Measurements from ENCODE around the gene JMJD4. TPM values are rescaled to one million over a fixed set of nuclear protein-coding genes. Genes with fewer than 3 reads are reported as not detected.
"Not testable (repeated sequence)": the region's sequence is repeated elsewhere in the genome, so short reads cannot be mapped to it uniquely, and the experiment has no call there.

The JMJD4 gene
- polyA plus RNA-seq, 1 donor (not counting 4 experiments of a cell fraction or from before 2014, with no cell fraction given): 19.5 TPM

DNA sequence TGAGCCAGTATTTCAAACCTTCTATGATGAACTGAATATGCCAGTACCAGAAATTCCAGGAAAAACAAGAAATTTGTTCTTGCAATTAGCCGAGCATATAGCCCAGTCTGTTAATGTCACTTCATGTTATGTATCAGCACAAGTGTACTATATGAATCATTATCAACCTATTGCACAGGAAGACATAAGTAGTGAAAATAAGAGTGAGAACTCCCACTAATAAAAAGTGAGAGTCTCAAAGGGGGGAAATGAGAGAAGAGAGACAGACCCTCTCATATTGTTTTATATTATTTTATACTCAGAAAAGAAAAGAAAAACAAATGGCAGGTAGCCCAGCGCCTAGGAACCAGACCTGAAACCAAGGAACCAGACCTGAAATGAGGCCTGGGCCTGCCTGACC lies 16.2 kb downstream of the JMJD4 start:
- FAIRE-seq (no peak), DNase-seq (ENCODE audit: low read depth, low spot score) (no peak)
- no peak overlapping the region for H3K4me2 ChIP-seq (ENCODE audit: control insufficient read depth, extremely low read depth, insufficient read depth, low read depth, low read length)
- peaks cover 7% of the 10 kb centered on the region for H3K9me3 ChIP-seq (ENCODE audit: control insufficient read depth, low read depth, low read length)
- H3K36me3 ChIP-seq (ENCODE audit: control insufficient read depth in 2 of 2, extremely low read depth in 1 of 2, insufficient read depth in 2 of 2, low read length in 2 of 2): no peaks in the 10 kb centered on the region
- TF ChIP-seq EZH2 (IDR thresholded peaks at IDR 0.05; ENCODE audit: low read length): no peak
- TF ChIP-seq, protein P1, sequence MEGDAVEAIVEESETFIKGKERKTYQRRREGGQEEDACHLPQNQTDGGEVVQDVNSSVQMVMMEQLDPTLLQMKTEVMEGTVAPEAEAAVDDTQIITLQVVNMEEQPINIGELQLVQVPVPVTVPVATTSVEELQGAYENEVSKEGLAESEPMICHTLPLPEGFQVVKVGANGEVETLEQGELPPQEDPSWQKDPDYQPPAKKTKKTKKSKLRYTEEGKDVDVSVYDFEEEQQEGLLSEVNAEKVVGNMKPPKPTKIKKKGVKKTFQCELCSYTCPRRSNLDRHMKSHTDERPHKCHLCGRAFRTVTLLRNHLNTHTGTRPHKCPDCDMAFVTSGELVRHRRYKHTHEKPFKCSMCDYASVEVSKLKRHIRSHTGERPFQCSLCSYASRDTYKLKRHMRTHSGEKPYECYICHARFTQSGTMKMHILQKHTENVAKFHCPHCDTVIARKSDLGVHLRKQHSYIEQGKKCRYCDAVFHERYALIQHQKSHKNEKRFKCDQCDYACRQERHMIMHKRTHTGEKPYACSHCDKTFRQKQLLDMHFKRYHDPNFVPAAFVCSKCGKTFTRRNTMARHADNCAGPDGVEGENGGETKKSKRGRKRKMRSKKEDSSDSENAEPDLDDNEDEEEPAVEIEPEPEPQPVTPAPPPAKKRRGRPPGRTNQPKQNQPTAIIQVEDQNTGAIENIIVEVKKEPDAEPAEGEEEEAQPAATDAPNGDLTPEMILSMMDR (optimal IDR thresholded peaks at IDR 0.05 in 1 of 3, IDR thresholded peaks at IDR 0.05 in 1 of 3, conservative IDR thresholded peaks at IDR 0.05 in 1 of 3; ENCODE audit: extremely low read depth in 1 of 3, insufficient read depth in 2 of 3, low read length in 3 of 3): no peak
- no peak overlapping the region for H3K4me3 ChIP-seq (ENCODE audit: control insufficient read depth in 2 of 3, extremely low read depth in 1 of 3, insufficient read depth in 2 of 3, low read depth in 1 of 3, low read length in 3 of 3)
- dilution Hi-C loops (cut with MboI; ENCODE audit: extremely low pct_ligation_motif_present, low sequenced_read_pairs): no loop called here
- H3K9ac ChIP-seq (ENCODE audit: control insufficient read depth, extremely low read depth, insufficient read depth, low read length): no peak overlapping the region
- H2AFZ ChIP-seq (ENCODE audit: control insufficient read depth, low read length): no peak overlapping the region
- H3K9me1 ChIP-seq (ENCODE audit: control insufficient read depth, extremely low read depth, insufficient read depth, low read length): no peaks in the 10 kb centered on the region
- H3K79me2 ChIP-seq (ENCODE audit: control insufficient read depth, insufficient read depth, low read length): no peaks in the 10 kb centered on the region
- no peaks in the 10 kb centered on the region for H4K20me1 ChIP-seq (ENCODE audit: control insufficient read depth, extremely low read depth, insufficient read depth, low read length)
- H3K4me1 ChIP-seq (ENCODE audit: control insufficient read depth, extremely low read depth, insufficient read depth, low read length): no peaks in the 10 kb centered on the region
- H3K27me3 ChIP-seq (ENCODE audit: control insufficient read depth, extremely low read depth, insufficient read depth, low read length): no peaks in the 10 kb centered on the region
- H3K27ac ChIP-seq (ENCODE audit: control insufficient read depth, insufficient read depth, low read length): no peak overlapping the region

DNA sequence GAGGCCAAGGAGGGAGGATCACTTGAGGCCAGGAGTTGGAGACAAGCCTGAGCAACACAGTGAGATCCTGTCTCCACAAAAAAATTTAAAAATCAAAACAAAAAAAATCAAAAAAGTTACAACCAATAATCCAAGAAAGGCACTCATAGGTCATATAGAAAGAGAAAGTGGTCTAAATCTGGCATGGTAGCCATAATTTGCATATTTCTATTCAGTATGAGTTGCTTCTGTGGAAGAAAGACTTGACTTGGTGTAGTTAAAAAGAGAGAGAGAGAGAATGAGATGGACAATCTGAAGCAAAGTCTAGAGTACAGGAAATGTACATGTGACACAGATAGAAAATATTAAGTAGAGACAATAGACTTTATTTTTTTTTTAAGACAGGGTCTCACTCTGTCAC lies 22.5 kb downstream of the JMJD4 start:
- DNase-seq (ENCODE audit: low read depth, low spot score) (no peak), FAIRE-seq (no peak)
- no peak overlapping the region for H3K4me3 ChIP-seq (ENCODE audit: control insufficient read depth in 2 of 3, extremely low read depth in 1 of 3, insufficient read depth in 2 of 3, low read depth in 1 of 3, low read length in 3 of 3)
- no peaks in the 10 kb centered on the region for H4K20me1 ChIP-seq (ENCODE audit: control insufficient read depth, extremely low read depth, insufficient read depth, low read length)
- H2AFZ ChIP-seq (ENCODE audit: control insufficient read depth, low read length): no peak overlapping the region
- no peak overlapping the region for H3K9ac ChIP-seq (ENCODE audit: control insufficient read depth, extremely low read depth, insufficient read depth, low read length)
- no peak overlapping the region for H3K27ac ChIP-seq (ENCODE audit: control insufficient read depth, insufficient read depth, low read length)
- peaks cover 3% of the 10 kb centered on the region for H3K9me3 ChIP-seq (ENCODE audit: control insufficient read depth, low read depth, low read length)
- no peaks in the 10 kb centered on the region for H3K4me1 ChIP-seq (ENCODE audit: control insufficient read depth, extremely low read depth, insufficient read depth, low read length)
- TF ChIP-seq EZH2 (IDR thresholded peaks at IDR 0.05; ENCODE audit: low read length): no peak
- TF ChIP-seq, protein P1 (optimal IDR thresholded peaks at IDR 0.05 in 1 of 3, IDR thresholded peaks at IDR 0.05 in 1 of 3, conservative IDR thresholded peaks at IDR 0.05 in 1 of 3; ENCODE audit: extremely low read depth in 1 of 3, insufficient read depth in 2 of 3, low read length in 3 of 3): no peak
- dilution Hi-C loops (cut with MboI; ENCODE audit: extremely low pct_ligation_motif_present, low sequenced_read_pairs): no loop called here
- no peak overlapping the region for H3K4me2 ChIP-seq (ENCODE audit: control insufficient read depth, extremely low read depth, insufficient read depth, low read depth, low read length)
- H3K79me2 ChIP-seq (ENCODE audit: control insufficient read depth, insufficient read depth, low read length): no peaks in the 10 kb centered on the region
- H3K36me3 ChIP-seq (ENCODE audit: control insufficient read depth in 2 of 2, extremely low read depth in 1 of 2, insufficient read depth in 2 of 2, low read length in 2 of 2): no peaks in the 10 kb centered on the region
- H3K9me1 ChIP-seq (ENCODE audit: control insufficient read depth, extremely low read depth, insufficient read depth, low read length): no peaks in the 10 kb centered on the region
- H3K27me3 ChIP-seq (ENCODE audit: control insufficient read depth, extremely low read depth, insufficient read depth, low read length): no peaks in the 10 kb centered on the region

DNA sequence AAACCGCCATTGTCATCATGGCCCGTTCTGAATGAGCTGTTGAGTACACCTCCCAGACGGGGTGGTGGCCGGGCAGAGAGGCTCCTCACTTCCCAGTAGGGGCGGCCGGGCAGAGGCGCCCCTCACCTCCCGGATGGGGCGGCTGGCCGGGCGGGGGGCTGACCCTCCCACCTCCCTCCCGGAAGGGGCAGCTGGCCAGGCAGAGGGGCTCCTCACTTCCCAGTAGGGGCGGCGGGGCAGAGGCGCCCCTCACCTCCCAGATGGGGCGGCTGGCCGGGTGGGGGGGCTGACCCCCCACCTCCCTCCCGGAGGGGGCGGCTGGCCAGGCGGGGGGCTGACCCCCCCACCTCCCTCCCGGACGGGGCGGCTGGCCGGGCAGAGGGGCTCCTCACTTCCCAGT lies 24.6 kb downstream of the JMJD4 start:
- H3K9me1 ChIP-seq (ENCODE audit: control insufficient read depth, extremely low read depth, insufficient read depth, low read length); H3K4me3 ChIP-seq (ENCODE audit: control insufficient read depth in 2 of 3, extremely low read depth in 1 of 3, insufficient read depth in 2 of 3, low read depth in 1 of 3, low read length in 3 of 3); H3K36me3 ChIP-seq (ENCODE audit: control insufficient read depth in 2 of 2, extremely low read depth in 1 of 2, insufficient read depth in 2 of 2, low read length in 2 of 2); DNase-seq (ENCODE audit: low read depth, low spot score); FAIRE-seq; H3K79me2 ChIP-seq (ENCODE audit: control insufficient read depth, insufficient read depth, low read length); H2AFZ ChIP-seq (ENCODE audit: control insufficient read depth, low read length); H3K4me1 ChIP-seq (ENCODE audit: control insufficient read depth, extremely low read depth, insufficient read depth, low read length); H3K4me2 ChIP-seq (ENCODE audit: control insufficient read depth, extremely low read depth, insufficient read depth, low read depth, low read length); H3K9ac ChIP-seq (ENCODE audit: control insufficient read depth, extremely low read depth, insufficient read depth, low read length); H3K27me3 ChIP-seq (ENCODE audit: control insufficient read depth, extremely low read depth, insufficient read depth, low read length); H4K20me1 ChIP-seq (ENCODE audit: control insufficient read depth, extremely low read depth, insufficient read depth, low read length); dilution Hi-C loops (cut with MboI; ENCODE audit: extremely low pct_ligation_motif_present, low sequenced_read_pairs); H3K9me3 ChIP-seq (ENCODE audit: control insufficient read depth, low read depth, low read length); H3K27ac ChIP-seq (ENCODE audit: control insufficient read depth, insufficient read depth, low read length): not testable (repeated sequence)
